A673 (cell line): Measurements from ENCODE around the gene KLHL11. TPM values are rescaled to one million over a fixed set of nuclear protein-coding genes. Genes with fewer than 3 reads are reported as not detected.

Source experiments
- Bru-seq: library from RNA; stranded (reverse); fragments of 400-500 nt; gene quantifications from one replicate; lab custom pipeline; 2021; lab: Mats Ljungman, UMichigan
- BruChase-seq, 2 experiments: library from RNA; stranded (reverse); fragments of 400-500 nt; gene quantifications; one replicate each; lab custom pipeline; 2021; lab: Mats Ljungman, UMichigan
- BruUV-seq: library from RNA; stranded (reverse); fragments of 400-500 nt; replicated peaks from 2 replicates; lab custom pipeline; 2021; lab: Mats Ljungman, UMichigan
- CTCF ChIA-PET: fragments of 300-600 bp; sonication (Branson Sonifier 250); formaldehyde crosslinking; loops from one replicate; lab custom pipeline; 2022; ENCODE audit warnings: antibody characterized with exemption; lab: Charles Lee
- POLR2A ChIA-PET: fragments of 300-600 bp; sonication (Branson Sonifier 250); formaldehyde crosslinking; loops from one replicate; lab custom pipeline; 2022; ENCODE audit warnings: antibody characterized with exemption; ENCODE audit not compliant: low non-redundant PET; lab: Charles Lee
- DNase-seq: peaks from one replicate; pipeline ENCODE4 v3.0.0-alpha.2; 2015; ENCODE audit warnings: low spot score
- H3K27ac ChIP-seq: fragments of 200-600 bp; sonication (generic); 2 replicates; pipeline ENCODE4 v1.5.1; 2016; ENCODE audit warnings: mixed run types, low read depth, mild to moderate bottlenecking, mixed read lengths, antibody characterized with exemption, low read length; ENCODE audit not compliant: poor library complexity, severe bottlenecking
- H3K27me3 ChIP-seq: fragments of 200-600 bp; sonication (generic); replicated peaks from 2 replicates; pipeline ENCODE4 v1.6.1; 2017; ENCODE audit warnings: mixed run types, low read depth, mild to moderate bottlenecking, mixed read lengths, antibody characterized with exemption, low read length; ENCODE audit not compliant: insufficient read depth, poor library complexity
- H3K36me3 ChIP-seq: fragments of 200-600 bp; sonication (generic); 2 replicates; pipeline ENCODE4 v1.6.1; 2016; ENCODE audit warnings: mixed run types, mild to moderate bottlenecking, mixed read lengths, antibody characterized with exemption, low read length; ENCODE audit not compliant: insufficient read depth, poor library complexity, severe bottlenecking
- H3K4me1 ChIP-seq: fragments of 200-600 bp; sonication (generic); 2 replicates; pipeline ENCODE4 v1.6.1; 2017; ENCODE audit warnings: mixed run types, mild to moderate bottlenecking, mixed read lengths, antibody characterized with exemption, low read length; ENCODE audit not compliant: insufficient read depth, poor library complexity, severe bottlenecking
- H3K4me3 ChIP-seq: fragments of 200-600 bp; sonication (generic); 2 replicates; pipeline ENCODE4 v1.5.1; 2016; ENCODE audit warnings: low read depth, mixed run types, mild to moderate bottlenecking, mixed read lengths, low read length; ENCODE audit not compliant: poor library complexity, severe bottlenecking
- H3K9me3 ChIP-seq: fragments of 200-600 bp; sonication (generic); 2 replicates; pipeline ENCODE4 v1.6.1; 2016; ENCODE audit warnings: mixed run types, low read depth, mild to moderate bottlenecking, mixed read lengths, antibody characterized with exemption, low read length; ENCODE audit not compliant: poor library complexity, severe bottlenecking
- EZH2 ChIP-seq: fragments of 200-600 bp; sonication (generic); IDR thresholded peaks from 2 replicates; pipeline ENCODE4 v1.6.1; 2017; ENCODE audit warnings: borderline replicate concordance, low read depth, mild to moderate bottlenecking, mixed read lengths, antibody characterized with exemption, low read length; ENCODE audit not compliant: poor library complexity, severe bottlenecking
- intact Hi-C: fragments of 100-400 bp; cut with micrococcal nuclease; formaldehyde crosslinking; loops from one replicate; pipeline ENCODE4 v1.10.0; 2022; ENCODE audit not compliant: unreplicated experiment
- long read RNA-seq: library from polyadenylated mRNA; stranded (forward); transcript quantifications from one replicate; pipeline ENCODE4 v2.0.0, GENCODE V29; 2022
- total RNA-seq: library from RNA; stranded (reverse); gene quantifications from 2 replicates; pipeline ENCODE4 v1.2.3, GENCODE V29; 2021
- TF ChIP-seq, protein P1 (sequence below): fragments of 300-800, 200-600 bp; sonication (generic); conservative IDR thresholded peaks from 2 replicates; pipeline ENCODE4 v1.5.1; 2017; ENCODE audit warnings: low read depth, mild to moderate bottlenecking, antibody characterized with exemption, low read length, moderate library complexity, mixed read lengths

The KLHL11 gene, protein sequence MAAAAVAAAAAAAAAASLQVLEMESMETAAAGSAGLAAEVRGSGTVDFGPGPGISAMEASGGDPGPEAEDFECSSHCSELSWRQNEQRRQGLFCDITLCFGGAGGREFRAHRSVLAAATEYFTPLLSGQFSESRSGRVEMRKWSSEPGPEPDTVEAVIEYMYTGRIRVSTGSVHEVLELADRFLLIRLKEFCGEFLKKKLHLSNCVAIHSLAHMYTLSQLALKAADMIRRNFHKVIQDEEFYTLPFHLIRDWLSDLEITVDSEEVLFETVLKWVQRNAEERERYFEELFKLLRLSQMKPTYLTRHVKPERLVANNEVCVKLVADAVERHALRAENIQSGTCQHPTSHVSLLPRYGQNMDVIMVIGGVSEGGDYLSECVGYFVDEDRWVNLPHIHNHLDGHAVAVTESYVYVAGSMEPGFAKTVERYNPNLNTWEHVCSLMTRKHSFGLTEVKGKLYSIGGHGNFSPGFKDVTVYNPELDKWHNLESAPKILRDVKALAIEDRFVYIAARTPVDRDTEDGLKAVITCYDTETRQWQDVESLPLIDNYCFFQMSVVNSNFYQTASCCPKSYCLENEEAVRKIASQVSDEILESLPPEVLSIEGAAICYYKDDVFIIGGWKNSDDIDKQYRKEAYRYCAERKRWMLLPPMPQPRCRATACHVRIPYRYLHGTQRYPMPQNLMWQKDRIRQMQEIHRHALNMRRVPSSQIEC
- total RNA-seq (10.8 and 12.0 TPM in 2 replicates), Bru-seq, nascent RNA (percentile 58 among the genes with signal in this experiment), BruChase-seq, experiment 1, labeled RNA remaining after a 2-hour chase (percentile 84 among the genes with signal in this experiment), BruChase-seq, experiment 2, labeled RNA remaining after a 6-hour chase (percentile 71 among the genes with signal in this experiment)
- long read RNA-seq, partial matches to known transcripts, result 0 of 1 reads
- long read RNA-seq, other reads (novel, unspliced or antisense), result 0 of 1 reads

DNA sequence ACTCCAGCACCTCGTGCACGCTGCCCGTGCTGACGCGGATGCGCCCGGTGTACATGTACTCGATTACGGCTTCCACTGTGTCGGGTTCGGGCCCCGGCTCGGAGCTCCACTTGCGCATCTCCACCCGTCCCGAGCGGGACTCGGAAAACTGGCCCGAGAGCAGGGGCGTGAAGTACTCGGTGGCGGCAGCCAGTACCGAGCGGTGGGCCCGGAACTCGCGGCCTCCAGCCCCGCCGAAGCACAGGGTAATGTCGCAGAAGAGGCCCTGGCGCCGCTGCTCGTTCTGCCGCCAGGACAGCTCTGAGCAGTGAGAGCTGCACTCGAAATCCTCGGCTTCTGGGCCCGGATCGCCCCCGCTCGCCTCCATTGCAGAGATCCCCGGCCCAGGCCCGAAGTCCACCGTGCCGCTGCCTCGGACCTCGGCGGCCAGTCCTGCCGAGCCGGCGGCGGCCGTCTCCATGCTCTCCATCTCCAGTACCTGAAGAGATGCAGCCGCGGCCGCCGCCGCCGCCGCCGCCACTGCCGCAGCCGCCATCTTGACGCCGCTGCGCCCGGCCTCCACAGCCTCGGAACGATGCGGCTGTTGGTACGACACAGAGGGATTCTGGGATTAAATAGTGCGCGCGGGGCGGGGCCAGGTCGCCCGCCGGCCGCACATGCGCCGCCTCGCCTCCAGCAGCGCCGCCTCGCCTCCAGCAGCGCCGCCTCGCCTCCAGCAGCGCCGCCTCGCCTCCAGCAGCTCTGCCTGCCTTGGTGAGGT lies at the start of gene KLHL11:
TSS of gene KLHL11 (minus strand) at position 588 of the 760 bp plus-strand sequence. CDS start at position 535, 53 bp downstream.
- H3K36me3 ChIP-seq, result peaks cover 21% of the 10 kb centered on the region
- H3K4me3 ChIP-seq, result peak within 1 kb of the TSS; percentile 80
- intact Hi-C loops, result no loop called here
- CTCF ChIA-PET, result no interaction called here
- H3K9me3 ChIP-seq, result no peaks in the 10 kb centered on the region
- no peaks in the 10 kb centered on the region for H3K4me1 ChIP-seq
- no peaks in the 10 kb centered on the region for H3K27me3 ChIP-seq
- no TSS peak for BruUV-seq
- POLR2A ChIA-PET, result no interaction called here
- peak within 1 kb of the TSS; percentile 83 for H3K27ac ChIP-seq
- TF ChIP-seq, protein P1, sequence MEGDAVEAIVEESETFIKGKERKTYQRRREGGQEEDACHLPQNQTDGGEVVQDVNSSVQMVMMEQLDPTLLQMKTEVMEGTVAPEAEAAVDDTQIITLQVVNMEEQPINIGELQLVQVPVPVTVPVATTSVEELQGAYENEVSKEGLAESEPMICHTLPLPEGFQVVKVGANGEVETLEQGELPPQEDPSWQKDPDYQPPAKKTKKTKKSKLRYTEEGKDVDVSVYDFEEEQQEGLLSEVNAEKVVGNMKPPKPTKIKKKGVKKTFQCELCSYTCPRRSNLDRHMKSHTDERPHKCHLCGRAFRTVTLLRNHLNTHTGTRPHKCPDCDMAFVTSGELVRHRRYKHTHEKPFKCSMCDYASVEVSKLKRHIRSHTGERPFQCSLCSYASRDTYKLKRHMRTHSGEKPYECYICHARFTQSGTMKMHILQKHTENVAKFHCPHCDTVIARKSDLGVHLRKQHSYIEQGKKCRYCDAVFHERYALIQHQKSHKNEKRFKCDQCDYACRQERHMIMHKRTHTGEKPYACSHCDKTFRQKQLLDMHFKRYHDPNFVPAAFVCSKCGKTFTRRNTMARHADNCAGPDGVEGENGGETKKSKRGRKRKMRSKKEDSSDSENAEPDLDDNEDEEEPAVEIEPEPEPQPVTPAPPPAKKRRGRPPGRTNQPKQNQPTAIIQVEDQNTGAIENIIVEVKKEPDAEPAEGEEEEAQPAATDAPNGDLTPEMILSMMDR, result no peak
- no peak for TF ChIP-seq EZH2
- peak; percentile 86 for DNase-seq

DNA sequence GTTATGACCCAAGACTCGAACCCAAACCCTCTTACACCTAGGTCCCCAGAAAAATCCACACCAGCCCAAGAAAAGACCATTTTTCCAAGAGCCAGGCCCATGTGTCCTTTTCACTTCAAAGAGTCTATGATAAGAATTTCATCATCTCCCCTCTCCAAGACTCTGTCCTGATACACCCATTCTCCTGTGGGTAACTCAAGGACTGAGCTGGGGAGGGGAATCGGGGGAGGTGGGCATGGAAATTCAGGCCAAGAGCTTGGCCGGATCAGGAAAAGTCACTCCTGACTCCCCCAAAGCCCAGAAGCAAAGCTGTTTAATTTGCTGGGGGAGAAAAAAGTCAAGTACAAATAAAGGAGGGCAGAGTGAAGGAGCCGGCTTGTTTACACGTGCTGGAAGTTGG lies 49.8 kb upstream of the KLHL11 start:
- POLR2A ChIA-PET, result no interaction called here

More for the DNA sequence above, 49.8 kb upstream of the KLHL11 start:
- Histone ChIP-seq H3K4me1 (peaks cover 17% of the 10 kb centered on the region), H3K4me3 (no peak overlapping the region), H3K36me3 (peaks cover 33% of the 10 kb centered on the region), H3K27ac (no peak overlapping the region), H3K9me3 (no peaks in the 10 kb centered on the region), H3K27me3 (no peaks in the 10 kb centered on the region)
- no TSS peak for BruUV-seq
- DNase-seq, result no peak
- intact Hi-C loops, result no loop called here
- TF ChIP-seq, protein P1, result no peak
- no peak for TF ChIP-seq EZH2
- CTCF ChIA-PET, result no interaction called here
